ENCODE results near the gene DGCR2.
"Not testable (repeated sequence)": the region's sequence is repeated elsewhere in the genome, so short reads cannot be mapped to it uniquely, and the experiment has no call there.

The DGCR2 gene

GRCh38 chr22:19082793-19083192, 39.4 kb downstream of the DGCR2 start:
- Histone ChIP-seq H3K9ac (ENCODE audit: low read depth in 1 of 2, low read length in 2 of 2) (no peak overlapping the region), H3K36me3 (ENCODE audit: control insufficient read depth in 2 of 2, insufficient read depth in 2 of 2, low read length in 2 of 2) (peaks cover 15 to 20% of the 10 kb centered on the region in 2 donors), H3K9me3 (ENCODE audit: control insufficient read depth in 2 of 2, low read length in 2 of 2) (no peaks in the 10 kb centered on the region), H3K4me1 (ENCODE audit: control insufficient read depth in 2 of 2, insufficient read depth in 2 of 2, low read length in 2 of 2) (peaks cover 0 to 3% of the 10 kb centered on the region in 2 donors), H3K27me3 (ENCODE audit: control insufficient read depth in 2 of 2, insufficient read depth in 2 of 2, low read length in 2 of 2) (no peaks in the 10 kb centered on the region), H3K4me3 (ENCODE audit: low read length in 2 of 2) (no peak overlapping the region), H3K27ac (ENCODE audit: low read depth in 2 of 2, low read length in 2 of 2) (no peak overlapping the region)

GRCh38 chr22:19082101-19082500, 40.1 kb downstream of the DGCR2 start:
- no peak overlapping the region for H3K27ac ChIP-seq (ENCODE audit: low read depth in 2 of 2, low read length in 2 of 2)
- peaks cover 0 to 3% of the 10 kb centered on the region in 2 donors for H3K4me1 ChIP-seq (ENCODE audit: control insufficient read depth in 2 of 2, insufficient read depth in 2 of 2, low read length in 2 of 2)
- H3K9me3 ChIP-seq (ENCODE audit: control insufficient read depth in 2 of 2, low read length in 2 of 2), result no peaks in the 10 kb centered on the region
- no peaks in the 10 kb centered on the region for H3K27me3 ChIP-seq (ENCODE audit: control insufficient read depth in 2 of 2, insufficient read depth in 2 of 2, low read length in 2 of 2)
- H3K36me3 ChIP-seq (ENCODE audit: control insufficient read depth in 2 of 2, insufficient read depth in 2 of 2, low read length in 2 of 2), result peaks cover 15 to 20% of the 10 kb centered on the region in 2 donors
- no peak overlapping the region for H3K9ac ChIP-seq (ENCODE audit: low read depth in 1 of 2, low read length in 2 of 2)
- H3K4me3 ChIP-seq (ENCODE audit: low read length in 2 of 2), result no peak overlapping the region

GRCh38 chr22:19081351-19081750, 40.9 kb downstream of the DGCR2 start:
- H3K4me3 ChIP-seq (ENCODE audit: low read length in 2 of 2), result no peak overlapping the region
- no peak overlapping the region for H3K9ac ChIP-seq (ENCODE audit: low read depth in 1 of 2, low read length in 2 of 2)
- no peaks in the 10 kb centered on the region for H3K27me3 ChIP-seq (ENCODE audit: control insufficient read depth in 2 of 2, insufficient read depth in 2 of 2, low read length in 2 of 2)
- H3K4me1 ChIP-seq (ENCODE audit: control insufficient read depth in 2 of 2, insufficient read depth in 2 of 2, low read length in 2 of 2), result peaks cover 0 to 3% of the 10 kb centered on the region in 2 donors
- no peaks in the 10 kb centered on the region for H3K9me3 ChIP-seq (ENCODE audit: control insufficient read depth in 2 of 2, low read length in 2 of 2)
- H3K27ac ChIP-seq (ENCODE audit: low read depth in 2 of 2, low read length in 2 of 2), result no peak overlapping the region
- peaks cover 10 to 20% of the 10 kb centered on the region in 2 donors for H3K36me3 ChIP-seq (ENCODE audit: control insufficient read depth in 2 of 2, insufficient read depth in 2 of 2, low read length in 2 of 2)

GRCh38 chr22:19080853-19081252, 41.4 kb downstream of the DGCR2 start:
- Histone ChIP-seq H3K27ac (ENCODE audit: low read depth in 2 of 2, low read length in 2 of 2) (no peak overlapping the region), H3K4me3 (ENCODE audit: low read length in 2 of 2) (no peak overlapping the region), H3K9ac (ENCODE audit: low read depth in 1 of 2, low read length in 2 of 2) (no peak overlapping the region), H3K36me3 (ENCODE audit: control insufficient read depth in 2 of 2, insufficient read depth in 2 of 2, low read length in 2 of 2) (peaks cover 10 to 20% of the 10 kb centered on the region in 2 donors), H3K9me3 (ENCODE audit: control insufficient read depth in 2 of 2, low read length in 2 of 2) (no peaks in the 10 kb centered on the region), H3K4me1 (ENCODE audit: control insufficient read depth in 2 of 2, insufficient read depth in 2 of 2, low read length in 2 of 2) (peaks cover 0 to 3% of the 10 kb centered on the region in 2 donors), H3K27me3 (ENCODE audit: control insufficient read depth in 2 of 2, insufficient read depth in 2 of 2, low read length in 2 of 2) (no peaks in the 10 kb centered on the region)

GRCh38 chr22:19079691-19080090, 42.5 kb downstream of the DGCR2 start:
- no peak overlapping the region for H3K4me3 ChIP-seq (ENCODE audit: low read length in 2 of 2)
- peaks cover 10 to 16% of the 10 kb centered on the region in 2 donors for H3K36me3 ChIP-seq (ENCODE audit: control insufficient read depth in 2 of 2, insufficient read depth in 2 of 2, low read length in 2 of 2)
- H3K4me1 ChIP-seq (ENCODE audit: control insufficient read depth in 2 of 2, insufficient read depth in 2 of 2, low read length in 2 of 2), result no peaks in the 10 kb centered on the region
- H3K9ac ChIP-seq (ENCODE audit: low read depth in 1 of 2, low read length in 2 of 2), result no peak overlapping the region
- no peak overlapping the region for H3K27ac ChIP-seq (ENCODE audit: low read depth in 2 of 2, low read length in 2 of 2)
- no peaks in the 10 kb centered on the region for H3K27me3 ChIP-seq (ENCODE audit: control insufficient read depth in 2 of 2, insufficient read depth in 2 of 2, low read length in 2 of 2)
- no peaks in the 10 kb centered on the region for H3K9me3 ChIP-seq (ENCODE audit: control insufficient read depth in 2 of 2, low read length in 2 of 2)

- Histone ChIP-seq H3K36me3 (ENCODE audit: control insufficient read depth in 2 of 2, insufficient read depth in 2 of 2, low read length in 2 of 2) (peaks cover 14 to 15% of the 10 kb centered on the region in 2 donors), H3K9ac (ENCODE audit: low read depth in 1 of 2, low read length in 2 of 2) (no peak overlapping the region), H3K27ac (ENCODE audit: low read depth in 2 of 2, low read length in 2 of 2) (no peak overlapping the region), H3K4me3 (ENCODE audit: low read length in 2 of 2) (no peak overlapping the region), H3K27me3 (ENCODE audit: control insufficient read depth in 2 of 2, insufficient read depth in 2 of 2, low read length in 2 of 2) (no peaks in the 10 kb centered on the region), H3K4me1 (ENCODE audit: control insufficient read depth in 2 of 2, insufficient read depth in 2 of 2, low read length in 2 of 2) (no peaks in the 10 kb centered on the region), H3K9me3 (ENCODE audit: control insufficient read depth in 2 of 2, low read length in 2 of 2) (no peaks in the 10 kb centered on the region)
Measured at GRCh38 chr22:19075404-19075803, 46.8 kb downstream of the DGCR2 start.

- H3K27me3 ChIP-seq (ENCODE audit: control insufficient read depth in 2 of 2, insufficient read depth in 2 of 2, low read length in 2 of 2); H3K4me1 ChIP-seq (ENCODE audit: control insufficient read depth in 2 of 2, insufficient read depth in 2 of 2, low read length in 2 of 2); H3K9me3 ChIP-seq (ENCODE audit: control insufficient read depth in 2 of 2, low read length in 2 of 2); H3K4me3 ChIP-seq (ENCODE audit: low read length in 2 of 2); H3K27ac ChIP-seq (ENCODE audit: low read depth in 2 of 2, low read length in 2 of 2); H3K9ac ChIP-seq (ENCODE audit: low read depth in 1 of 2, low read length in 2 of 2): not testable (repeated sequence)
- H3K36me3 ChIP-seq (ENCODE audit: control insufficient read depth in 2 of 2, insufficient read depth in 2 of 2, low read length in 2 of 2), result peaks cover 17 to 26% of the 10 kb centered on the region in 2 donors
Measured at GRCh38 chr22:19072853-19073252, 49.4 kb downstream of the DGCR2 start.

- Histone ChIP-seq H3K4me1 (ENCODE audit: control insufficient read depth in 2 of 2, insufficient read depth in 2 of 2, low read length in 2 of 2) (no peaks in the 10 kb centered on the region), H3K9ac (ENCODE audit: low read depth in 1 of 2, low read length in 2 of 2) (no peak overlapping the region), H3K36me3 (ENCODE audit: control insufficient read depth in 2 of 2, insufficient read depth in 2 of 2, low read length in 2 of 2) (peaks cover 33 to 46% of the 10 kb centered on the region in 2 donors), H3K9me3 (ENCODE audit: control insufficient read depth in 2 of 2, low read length in 2 of 2) (no peaks in the 10 kb centered on the region), H3K27me3 (ENCODE audit: control insufficient read depth in 2 of 2, insufficient read depth in 2 of 2, low read length in 2 of 2) (no peaks in the 10 kb centered on the region), H3K27ac (ENCODE audit: low read depth in 2 of 2, low read length in 2 of 2) (no peak overlapping the region), H3K4me3 (ENCODE audit: low read length in 2 of 2) (no peak overlapping the region)
Measured at GRCh38 chr22:19070397-19071169, 51.6 kb downstream of the DGCR2 start.

- Histone ChIP-seq H3K36me3 (ENCODE audit: control insufficient read depth in 2 of 2, insufficient read depth in 2 of 2, low read length in 2 of 2) (peaks cover 44 to 57% of the 10 kb centered on the region in 2 donors), H3K27ac (ENCODE audit: low read depth in 2 of 2, low read length in 2 of 2) (no peak overlapping the region), H3K4me1 (ENCODE audit: control insufficient read depth in 2 of 2, insufficient read depth in 2 of 2, low read length in 2 of 2) (no peaks in the 10 kb centered on the region), H3K4me3 (ENCODE audit: low read length in 2 of 2) (no peak overlapping the region), H3K9me3 (ENCODE audit: control insufficient read depth in 2 of 2, low read length in 2 of 2) (no peaks in the 10 kb centered on the region), H3K9ac (ENCODE audit: low read depth in 1 of 2, low read length in 2 of 2) (no peak overlapping the region), H3K27me3 (ENCODE audit: control insufficient read depth in 2 of 2, insufficient read depth in 2 of 2, low read length in 2 of 2) (no peaks in the 10 kb centered on the region)
Measured at GRCh38 chr22:19069451-19069850, 52.8 kb downstream of the DGCR2 start.

- H3K4me3 ChIP-seq (ENCODE audit: low read length in 2 of 2), result no peak overlapping the region
- H3K9ac ChIP-seq (ENCODE audit: low read depth in 1 of 2, low read length in 2 of 2), result no peak overlapping the region
- no peaks in the 10 kb centered on the region for H3K9me3 ChIP-seq (ENCODE audit: control insufficient read depth in 2 of 2, low read length in 2 of 2)
- H3K27me3 ChIP-seq (ENCODE audit: control insufficient read depth in 2 of 2, insufficient read depth in 2 of 2, low read length in 2 of 2), result no peaks in the 10 kb centered on the region
- H3K27ac ChIP-seq (ENCODE audit: low read depth in 2 of 2, low read length in 2 of 2), result no peak overlapping the region
- H3K4me1 ChIP-seq (ENCODE audit: control insufficient read depth in 2 of 2, insufficient read depth in 2 of 2, low read length in 2 of 2), result no peaks in the 10 kb centered on the region
- H3K36me3 ChIP-seq (ENCODE audit: control insufficient read depth in 2 of 2, insufficient read depth in 2 of 2, low read length in 2 of 2), result peaks cover 50 to 63% of the 10 kb centered on the region in 2 donors
Measured at GRCh38 chr22:19068784-19069271, 53.4 kb downstream of the DGCR2 start.

Data from mucosa of rectum (tissue), 2 donors.